ENCODE data around the gene GRIK3.
"Not testable (repeated sequence)": the region's sequence is repeated elsewhere in the genome, so short reads cannot be mapped to it uniquely, and the experiment has no call there.

GRIK3 gene

GRCh38 chr1:36942148-36942547 is 92.2 kb downstream of the GRIK3 start:
- DNase-seq (ENCODE audit: low read depth in 3 of 3), result no peak

- no peak for DNase-seq (ENCODE audit: low read depth in 3 of 3)
These were observed 92.9 kb downstream of the GRIK3 start for GRCh38 chr1:36941316-36941978.

GRCh38 chr1:36938819-36939218 is 95.5 kb downstream of the GRIK3 start:
- no peak for DNase-seq (ENCODE audit: low read depth in 3 of 3)

GRCh38 chr1:36937371-36937770 is 96.9 kb downstream of the GRIK3 start:
- no peak for DNase-seq (ENCODE audit: low read depth in 3 of 3)

- no peak for DNase-seq (ENCODE audit: low read depth in 3 of 3)
These were observed 100.3 kb downstream of the GRIK3 start for GRCh38 chr1:36934061-36934460.

- DNase-seq (ENCODE audit: low read depth in 3 of 3), result no peak
These were observed 106.5 kb downstream of the GRIK3 start for GRCh38 chr1:36927826-36928225.

GRCh38 chr1:36925251-36925650 is 109.1 kb downstream of the GRIK3 start:
- no peak for DNase-seq (ENCODE audit: low read depth in 3 of 3)

- DNase-seq (ENCODE audit: low read depth in 3 of 3), result no peak
These were observed 110.0 kb downstream of the GRIK3 start for GRCh38 chr1:36924282-36924811.

- DNase-seq (ENCODE audit: low read depth in 3 of 3), result no peak
These were observed 111.5 kb downstream of the GRIK3 start for GRCh38 chr1:36922593-36923426.

GRCh38 chr1:36922071-36922470 is 112.2 kb downstream of the GRIK3 start:
- no peak for DNase-seq (ENCODE audit: low read depth in 3 of 3)

GRCh38 chr1:36920801-36921405 is 113.4 kb downstream of the GRIK3 start:
- no peak for DNase-seq (ENCODE audit: low read depth in 3 of 3)

GRCh38 chr1:36920371-36920770 is 113.9 kb downstream of the GRIK3 start:
- DNase-seq (ENCODE audit: low read depth in 3 of 3), result no peak

GRCh38 chr1:36919491-36920145 is 114.7 kb downstream of the GRIK3 start:
- DNase-seq (ENCODE audit: low read depth in 3 of 3), result no peak

GRCh38 chr1:36918604-36919003 is 115.7 kb downstream of the GRIK3 start:
- DNase-seq (ENCODE audit: low read depth in 3 of 3), result no peak

GRCh38 chr1:36916542-36916941 is 117.8 kb downstream of the GRIK3 start:
- DNase-seq (ENCODE audit: low read depth in 3 of 3), result not testable (repeated sequence)

- no peak for DNase-seq (ENCODE audit: low read depth in 3 of 3)
These were observed 120.7 kb downstream of the GRIK3 start for GRCh38 chr1:36913484-36914060.

- DNase-seq (ENCODE audit: low read depth in 3 of 3), result no peak
These were observed 121.3 kb downstream of the GRIK3 start for GRCh38 chr1:36913016-36913415.

- no peak for DNase-seq (ENCODE audit: low read depth in 3 of 3)
These were observed 121.9 kb downstream of the GRIK3 start for GRCh38 chr1:36912365-36912865.

GRCh38 chr1:36911561-36912364 is 122.6 kb downstream of the GRIK3 start:
- no peak for DNase-seq (ENCODE audit: low read depth in 3 of 3)

GRCh38 chr1:36910886-36911540 is 123.3 kb downstream of the GRIK3 start:
- no peak for DNase-seq (ENCODE audit: low read depth in 3 of 3)
